ENCODE measurements around the gene NR6A1.
A peak's percentile ranks its signal among the peaks of the same experiment; 100 is the strongest.

Gene NR6A1

GRCh38 chr9:124485201-124485600 is 285.9 kb downstream of the NR6A1 start:
- no peak for DNase-seq

DNA sequence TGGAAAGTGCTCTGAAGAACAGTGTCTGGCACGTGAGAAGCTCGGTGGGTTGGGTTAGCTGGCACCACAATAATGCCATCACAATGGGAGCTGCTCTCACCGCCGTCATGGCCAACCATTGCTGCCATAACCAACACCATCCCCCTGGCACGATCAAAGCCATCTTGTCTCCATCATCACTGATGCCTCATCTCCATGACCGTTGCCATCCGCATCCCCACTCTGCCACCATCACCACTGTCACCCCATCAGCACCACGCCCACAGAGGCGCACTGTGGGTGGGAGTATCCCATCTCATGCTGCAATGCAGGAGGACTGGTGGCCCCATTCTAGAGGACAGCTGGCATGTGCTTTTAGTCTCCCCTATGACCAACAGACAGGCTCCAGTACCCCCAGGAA is 287.6 kb downstream of the NR6A1 start:
- DNase-seq = no peak

DNA sequence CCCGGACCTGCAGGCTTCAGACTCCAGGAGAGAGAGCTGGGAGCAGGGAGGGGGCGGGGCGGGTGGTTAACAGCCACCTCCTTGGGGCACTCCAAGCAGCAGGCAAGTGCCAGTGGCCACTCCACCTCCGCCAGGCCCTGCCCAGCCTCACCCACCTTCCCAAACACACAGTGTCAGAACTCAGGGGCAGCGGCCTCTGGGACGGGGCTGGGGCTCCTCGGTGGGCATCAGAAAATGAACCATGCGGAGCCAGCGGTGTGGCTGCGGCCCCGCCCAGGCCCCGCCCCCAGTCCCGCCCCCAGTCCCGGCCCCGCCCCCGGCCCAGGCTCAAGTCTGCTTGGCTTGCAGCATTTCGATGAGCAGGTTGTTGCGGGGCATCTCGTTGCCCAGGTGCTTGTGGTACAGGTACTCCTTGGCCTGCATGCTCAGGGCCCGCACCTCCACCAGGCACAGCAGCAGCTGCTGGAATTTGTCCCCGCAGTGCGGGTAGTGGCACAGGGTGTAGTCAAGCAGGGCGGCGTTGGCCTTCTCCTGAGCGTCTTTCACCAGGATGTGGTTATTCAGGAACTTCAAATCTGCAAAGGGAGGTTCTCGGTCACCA is 288.6 kb downstream of the NR6A1 start:
- DNase-seq = no peak

GRCh38 chr9:124481115-124481514 is 290.0 kb downstream of the NR6A1 start:
- DNase-seq = no peak

DNA sequence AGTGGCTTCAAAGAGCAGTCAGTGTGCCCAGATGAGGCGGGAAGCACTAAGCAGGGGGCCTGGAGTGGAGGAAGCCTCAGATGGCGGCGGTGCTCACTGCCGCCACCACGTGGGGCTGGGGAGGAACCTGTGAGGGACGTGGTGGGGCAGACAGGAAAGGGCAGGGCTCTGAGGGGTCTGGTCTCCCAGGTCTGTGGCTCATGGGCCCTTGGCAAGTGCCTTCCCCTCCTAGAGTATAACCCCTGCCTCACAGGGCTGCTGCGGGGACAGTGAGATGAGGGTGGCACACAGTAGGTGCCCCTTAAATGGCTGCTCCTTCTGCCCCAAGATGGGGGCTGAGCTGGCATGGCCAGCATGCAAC is 290.5 kb downstream of the NR6A1 start:
- peak; percentile 24 for DNase-seq

DNA sequence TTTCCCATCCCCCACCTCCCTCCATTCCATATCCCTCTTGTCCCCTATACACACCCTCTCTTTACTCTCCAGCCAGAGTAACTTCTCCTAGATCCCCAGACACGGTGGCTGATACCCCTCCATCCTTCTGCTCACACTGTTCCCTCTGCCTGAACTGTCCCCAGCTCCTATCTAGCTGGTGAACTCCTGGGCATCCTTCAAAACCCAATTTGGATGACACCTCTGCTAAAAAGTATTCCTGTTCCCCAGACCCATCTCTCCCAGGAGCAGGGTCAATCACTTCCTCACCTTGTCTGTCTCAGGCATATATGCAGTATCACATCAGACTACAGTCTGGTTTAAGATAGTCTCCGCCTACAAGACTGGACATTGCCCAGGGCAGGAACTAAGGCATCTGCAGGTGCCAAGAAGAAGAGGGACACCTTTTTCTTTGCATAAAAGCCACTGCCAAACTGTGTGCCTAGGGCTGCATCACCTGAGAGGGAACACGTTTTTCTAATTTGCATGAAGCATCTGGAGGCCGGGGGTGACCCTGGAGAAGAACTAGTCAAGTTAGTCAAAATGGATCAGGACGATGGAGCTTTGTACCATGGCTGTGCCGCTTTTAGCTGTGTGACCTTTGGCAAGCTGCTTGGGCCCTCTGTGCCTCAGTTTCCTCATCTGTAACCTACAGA is 291.0 kb downstream of the NR6A1 start:
- DNase-seq = no peak

DNA sequence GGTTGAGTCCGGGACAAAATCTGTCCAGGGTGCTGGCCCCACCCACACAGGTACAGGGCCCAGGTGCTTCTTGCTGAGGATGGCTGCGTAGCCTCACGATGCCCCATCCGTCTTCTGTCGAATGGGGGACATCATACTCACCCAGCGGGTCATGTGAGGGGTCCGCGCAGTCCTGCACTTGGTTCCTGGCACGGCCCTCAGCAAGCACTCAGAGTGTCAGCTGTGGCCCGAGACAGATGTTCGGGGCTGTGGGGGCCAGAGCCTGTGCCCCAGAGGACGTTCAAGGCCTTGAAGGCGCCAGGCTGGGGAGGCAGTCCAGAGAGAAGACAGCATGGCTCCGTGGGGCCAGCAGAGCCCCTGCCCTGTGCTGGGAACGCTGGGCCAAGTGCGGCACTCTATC is 291.7 kb downstream of the NR6A1 start:
- DNase-seq = no peak

GRCh38 chr9:124478354-124478753 is 292.8 kb downstream of the NR6A1 start:
- no peak for DNase-seq

DNA sequence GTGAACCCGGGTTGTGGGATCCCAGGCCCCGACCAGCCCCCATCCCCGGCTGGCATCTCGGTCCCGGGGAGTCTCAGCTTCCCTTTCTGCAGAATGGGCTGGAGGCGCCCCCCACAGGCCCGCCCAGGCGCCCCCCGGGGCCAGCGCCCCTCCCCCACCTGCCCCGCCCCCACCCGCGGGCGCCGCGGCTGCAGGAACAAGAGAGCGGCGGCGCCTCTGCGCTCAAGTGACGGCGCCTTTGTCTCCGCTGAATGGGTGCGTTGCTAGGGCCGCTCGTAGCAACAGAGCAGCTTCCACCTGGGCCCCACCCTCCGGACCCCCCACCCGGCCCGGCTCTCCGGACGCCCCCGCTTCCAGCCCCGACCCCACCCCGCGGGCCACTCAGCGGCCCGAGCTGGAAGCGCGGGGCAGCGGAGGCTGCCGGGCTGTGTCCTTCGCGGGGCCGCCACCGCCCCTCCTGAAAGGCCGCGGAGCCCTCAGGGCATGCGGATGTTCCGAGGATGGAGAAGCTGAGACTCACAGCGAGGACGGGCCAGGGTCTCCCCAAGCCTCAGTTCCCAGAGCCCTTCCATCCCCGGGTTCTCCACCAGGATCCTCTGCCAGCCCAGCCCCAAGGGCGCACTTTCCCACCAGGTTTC is 293.3 kb downstream of the NR6A1 start:
- DNase-seq = no peak

GRCh38 chr9:124477211-124477647 is 293.9 kb downstream of the NR6A1 start:
- no peak for DNase-seq

- no peak for DNase-seq
These were observed 295.0 kb downstream of the NR6A1 start for GRCh38 chr9:124475868-124476690.

- no peak for DNase-seq
These were observed 295.8 kb downstream of the NR6A1 start for GRCh38 chr9:124475158-124475867.

- no peak for DNase-seq
These were observed 297.0 kb downstream of the NR6A1 start for GRCh38 chr9:124474151-124474550.

DNA sequence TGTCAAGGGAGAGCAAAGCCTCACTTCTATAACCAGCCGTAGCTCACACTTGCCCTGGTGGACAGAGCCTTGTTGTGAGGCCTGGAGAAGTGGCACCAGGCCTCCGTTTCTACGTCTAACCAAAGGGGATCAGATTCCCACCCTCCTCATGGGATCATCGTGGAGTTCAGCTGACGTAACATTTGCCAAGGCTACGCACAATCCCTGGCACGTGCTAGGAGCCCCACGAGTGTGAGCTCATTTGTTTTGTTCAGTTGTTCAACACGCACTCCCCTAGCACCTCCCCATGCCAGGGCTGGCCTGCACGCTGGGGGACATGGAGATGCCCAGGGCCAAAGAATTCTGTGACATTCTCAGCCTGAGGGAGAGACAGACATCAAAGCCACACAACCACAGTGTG is 297.8 kb downstream of the NR6A1 start:
- DNase-seq = no peak

DNA sequence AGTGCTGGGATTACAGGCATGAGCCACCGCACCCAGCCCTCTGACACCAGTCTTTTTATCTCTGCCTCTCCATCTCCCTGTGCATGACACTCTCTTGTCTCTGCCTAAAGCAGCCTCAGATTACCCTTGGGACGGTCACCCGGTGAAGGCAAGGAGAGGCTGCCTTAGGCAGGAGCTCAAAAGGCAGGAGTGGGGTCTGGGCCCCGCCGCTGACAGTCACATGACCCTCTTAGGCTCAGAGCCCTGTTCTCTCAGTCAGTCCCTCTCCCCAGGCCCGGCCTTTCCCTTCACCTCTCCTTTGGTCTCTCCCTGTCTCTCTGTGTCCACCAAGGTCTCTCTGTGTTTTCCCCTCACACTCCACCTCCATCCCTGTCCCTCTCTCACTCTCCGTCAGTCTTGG is 298.3 kb downstream of the NR6A1 start:
- DNase-seq = no peak

DNA sequence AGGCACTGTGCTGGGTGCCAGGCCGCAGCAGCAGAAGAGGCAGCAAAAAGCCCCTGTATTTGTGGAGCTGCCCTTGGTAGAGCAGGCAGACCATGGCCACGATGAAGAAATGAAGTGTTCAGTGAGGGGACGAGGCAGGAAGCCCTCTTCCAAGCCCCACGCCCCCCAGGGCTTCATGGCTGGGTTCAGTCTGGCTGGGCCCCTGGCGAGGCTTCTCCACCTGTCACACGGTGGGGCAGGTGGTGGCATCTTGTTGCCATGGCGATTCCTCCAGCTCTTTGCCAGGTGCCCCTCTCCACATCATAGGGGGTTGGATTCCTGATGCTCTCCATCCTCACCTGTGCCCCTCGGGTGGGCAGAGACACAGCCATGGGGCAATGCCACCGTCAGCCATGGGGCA is 299.4 kb downstream of the NR6A1 start:
- DNase-seq = no peak

DNA sequence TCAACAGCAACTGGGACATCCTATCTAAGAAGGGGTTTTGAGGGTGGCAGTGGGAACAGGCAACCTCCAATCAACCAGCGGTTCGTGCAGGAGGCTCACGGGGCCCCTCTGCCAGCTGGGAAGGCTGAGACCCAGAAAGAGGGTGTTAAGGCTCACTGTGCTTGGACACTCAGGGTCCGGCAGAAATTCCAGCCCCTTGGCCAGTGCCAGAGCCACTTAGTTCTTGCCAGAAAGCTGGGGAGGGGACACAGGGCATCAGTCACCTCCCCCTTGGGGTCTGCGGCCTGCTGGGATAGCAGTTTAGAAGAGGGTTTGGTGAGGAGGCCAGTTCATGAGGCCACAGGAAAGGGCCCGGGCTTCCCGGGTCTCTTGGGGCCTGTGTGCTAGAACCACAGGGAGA is 300.4 kb downstream of the NR6A1 start:
- no peak for DNase-seq

DNA sequence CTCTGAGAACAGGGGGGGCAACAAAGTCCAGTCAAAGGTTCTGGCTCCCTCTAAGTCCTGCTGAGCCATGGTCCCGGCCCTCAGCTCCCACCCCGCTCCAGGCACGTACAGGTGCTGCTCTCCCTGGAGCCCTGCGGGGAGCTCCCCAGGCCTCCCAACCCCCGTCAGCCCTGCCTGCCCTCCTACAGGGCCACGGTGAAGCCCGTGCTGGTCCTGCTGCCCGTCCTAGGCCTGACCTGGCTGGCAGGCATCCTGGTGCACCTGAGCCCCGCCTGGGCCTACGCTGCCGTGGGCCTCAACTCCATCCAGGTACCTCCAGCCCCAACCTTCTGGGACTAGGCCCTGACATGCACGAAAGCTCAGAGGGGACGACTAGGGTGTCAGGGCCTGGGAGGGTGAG is 300.8 kb downstream of the NR6A1 start:
- DNase-seq = no peak

GRCh38 chr9:124469011-124469832 is 301.9 kb downstream of the NR6A1 start:
- DNase-seq = no peak

DNA sequence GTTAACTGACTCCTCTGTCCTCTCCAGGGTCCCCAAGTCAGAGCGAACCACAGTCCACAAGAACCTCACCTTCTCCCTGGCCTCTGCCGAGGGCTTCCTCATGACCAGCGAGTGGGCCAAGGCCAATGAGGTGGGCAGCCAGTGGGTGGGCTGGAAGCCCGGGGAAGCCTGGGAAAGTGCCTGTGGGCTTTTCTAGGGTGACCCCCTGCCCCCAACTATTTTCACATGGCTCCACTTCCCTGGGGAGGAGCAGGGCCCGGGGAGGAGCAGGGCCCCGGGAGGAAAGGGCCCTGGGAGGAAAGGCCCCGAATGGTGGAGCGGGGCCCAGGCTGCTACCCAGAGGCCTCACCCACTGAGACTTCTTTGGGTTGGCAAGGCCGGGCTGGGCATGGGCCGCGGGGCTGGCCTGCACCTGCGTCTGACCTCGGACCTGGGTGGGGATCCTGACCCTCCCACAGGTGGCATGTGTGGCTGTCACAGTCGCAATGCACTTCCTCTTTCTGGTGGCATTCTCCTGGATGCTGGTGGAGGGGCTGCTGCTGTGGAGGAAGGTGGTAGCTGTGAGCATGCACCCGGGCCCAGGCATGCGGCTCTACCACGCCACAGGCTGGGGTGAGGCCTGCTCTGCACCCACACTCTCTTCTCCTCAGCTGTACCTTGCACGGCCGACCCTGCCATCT is 302.9 kb downstream of the NR6A1 start:
- no peak for DNase-seq

- DNase-seq = no peak
These were observed 303.6 kb downstream of the NR6A1 start for GRCh38 chr9:124467410-124468060.

Measured in fibroblast of skin of back (primary cell).